GM04504 (cell line): ENCODE data around the gene MXRA7.
"Not testable (repeated sequence)": the region's sequence is repeated elsewhere in the genome, so short reads cannot be mapped to it uniquely, and the experiment has no call there.

ENCODE experiments used
- DNase-seq: peaks from one replicate; pipeline ENCODE4 v3.0.0-alpha.2; 2012; ENCODE audit warnings: low read depth

MXRA7 gene

GRCh38 chr17:76643553-76644148 is 67.1 kb downstream of the MXRA7 start, which contains the start of gene ST6GALNAC1:
ST6GALNAC1 (minus strand) TSS chr17:76643757; CDS start chr17:76643638, 119 bp downstream.
- DNase-seq = no peak

GRCh38 chr17:76642994-76643393 is 67.8 kb downstream of the MXRA7 start:
- DNase-seq = no peak

GRCh38 chr17:76642032-76642561 is 68.7 kb downstream of the MXRA7 start:
- DNase-seq = no peak

- DNase-seq = no peak
Observed at GRCh38 chr17:76641501-76641900, 69.3 kb downstream of the MXRA7 start.

GRCh38 chr17:76640550-76641380 is 70.0 kb downstream of the MXRA7 start:
- DNase-seq = no peak

GRCh38 chr17:76638263-76638662 is 72.5 kb downstream of the MXRA7 start:
- DNase-seq = no peak

- DNase-seq = not testable (repeated sequence)
Observed at GRCh38 chr17:76636486-76637206, 74.1 kb downstream of the MXRA7 start.

- no peak for DNase-seq
Observed at GRCh38 chr17:76635659-76636360, 75.0 kb downstream of the MXRA7 start.

- no peak for DNase-seq
Observed at GRCh38 chr17:76635039-76635438, 75.7 kb downstream of the MXRA7 start.

- no peak for DNase-seq
Observed at GRCh38 chr17:76633628-76634328, 77.0 kb downstream of the MXRA7 start.

- DNase-seq = no peak
Observed at GRCh38 chr17:76631821-76632565, 78.8 kb downstream of the MXRA7 start.

- no peak for DNase-seq
Observed at GRCh38 chr17:76630151-76630550, 80.6 kb downstream of the MXRA7 start.
